Kidney epithelial cell (primary cell): ENCODE results near the gene ADGRD2. TPM values are rescaled to one million over a fixed set of nuclear protein-coding genes. Genes with fewer than 3 reads are reported as not detected.

ENCODE experiments used
- DNase-seq: peaks from one replicate; pipeline ENCODE4 v3.0.0-alpha.2; 2010; ENCODE audit warnings: low read depth
- H3K27me3 ChIP-seq: 2 replicates; pipeline ENCODE4 v1.6.0; 2011; ENCODE audit warnings: low read length; ENCODE audit not compliant: control insufficient read depth, insufficient read depth
- H3K36me3 ChIP-seq: 2 replicates; pipeline ENCODE4 v1.5.1; 2011; ENCODE audit warnings: low read length; ENCODE audit not compliant: control insufficient read depth, insufficient read depth
- H3K4me3 ChIP-seq: 2 replicates; pipeline ENCODE4 v1.5.1; 2011; ENCODE audit warnings: low read depth, mild to moderate bottlenecking, control low read depth, low read length
- CTCF ChIP-seq: IDR thresholded peaks from 2 replicates; pipeline ENCODE4 v1.5.1; 2011; ENCODE audit warnings: mild to moderate bottlenecking, moderate library complexity, low read length, control low read depth, inconsistent platforms; ENCODE audit not compliant: insufficient read depth, poor library complexity, severe bottlenecking
- total RNA-seq: library from RNA; depleted of rRNA; stranded (reverse); fragments of >200 nt; gene quantifications from 2 replicates; pipeline ENCODE4 v1.2.3, GENCODE V29; 2015

Gene ADGRD2
- total RNA-seq, 1 donor from 2014 or later, result not detected

GRCh38 chr9:124505901-124506346 lies 55.7 kb downstream of the ADGRD2 start:
- no peak for DNase-seq
- no peaks in the 10 kb centered on the region for H3K36me3 ChIP-seq
- H3K4me3 ChIP-seq, result no peak overlapping the region
- no peak for TF ChIP-seq CTCF
- peaks cover 59% of the 10 kb centered on the region for H3K27me3 ChIP-seq

GRCh38 chr9:124506433-124506832 lies 56.2 kb downstream of the ADGRD2 start:
- DNase-seq, result no peak
- no peak for TF ChIP-seq CTCF
- Histone ChIP-seq H3K27me3 (peaks cover 53% of the 10 kb centered on the region), H3K4me3 (no peak overlapping the region), H3K36me3 (no peaks in the 10 kb centered on the region)

- Histone ChIP-seq H3K4me3 (no peak within 1 kb of the TSS), H3K36me3 (no peaks in the 10 kb centered on the region), H3K27me3 (peaks cover 49% of the 10 kb centered on the region)
- no peak for TF ChIP-seq CTCF
- DNase-seq, result no peak
Observed at GRCh38 chr9:124506931-124507879, 57.0 kb downstream of the ADGRD2 start, which contains the start of gene NR5A1. Gene NR5A1 (minus strand): TSS chr9:124507399. CDS start chr9:124503395, 4,004 bp downstream.

GRCh38 chr9:124507880-124508423 lies 57.7 kb downstream of the ADGRD2 start:
- peaks cover 43% of the 10 kb centered on the region for H3K27me3 ChIP-seq
- no peak for DNase-seq
- no peak overlapping the region for H3K4me3 ChIP-seq
- H3K36me3 ChIP-seq, result no peaks in the 10 kb centered on the region
- TF ChIP-seq CTCF, result no peak

- Histone ChIP-seq H3K36me3 (no peaks in the 10 kb centered on the region), H3K4me3 (no peak overlapping the region), H3K27me3 (peaks cover 20% of the 10 kb centered on the region)
- DNase-seq, result no peak
- TF ChIP-seq CTCF, result no peak
Observed at GRCh38 chr9:124510650-124511425, 60.6 kb downstream of the ADGRD2 start.
